ENCODE data around the gene SYNM. TPM values are rescaled to one million over a fixed set of nuclear protein-coding genes. Genes with fewer than 3 reads are reported as not detected.

The SYNM gene
- total and polyA plus RNA-seq, 2 experiments from 2014 or later, result 9.7 to 13.8 TPM

DNA sequence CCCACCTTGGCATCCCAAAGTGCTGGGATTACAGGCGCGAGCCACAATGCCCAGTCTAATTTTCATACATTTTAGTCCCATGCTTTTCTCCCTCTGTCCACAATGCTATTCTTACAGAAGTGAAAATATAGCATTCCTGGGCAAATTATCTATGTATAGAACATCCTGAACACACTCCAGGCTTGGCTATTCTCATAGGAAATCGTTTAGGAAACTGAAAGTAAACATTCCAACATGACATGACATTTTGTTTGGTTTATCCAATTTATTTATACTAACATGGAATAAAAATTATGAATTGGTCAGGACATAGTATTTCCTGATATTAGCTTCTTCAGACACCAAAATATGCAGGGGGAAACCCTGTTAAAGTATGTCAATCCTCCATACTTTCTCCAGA lies 52.6 kb downstream of the SYNM start:
- Histone ChIP-seq H4K20me1 (ENCODE audit: insufficient read depth, poor library complexity, severe bottlenecking) (no peaks in the 10 kb centered on the region), H3K27ac (no peak overlapping the region), H3K4me2 (no peak overlapping the region), H3K9me3 (ENCODE audit: low read depth) (no peaks in the 10 kb centered on the region), H3K4me3 (no peak overlapping the region), H3K36me3 (replicated peaks; ENCODE audit: insufficient read depth, low read depth) (no peaks in the 10 kb centered on the region), H3K4me1 (ENCODE audit: insufficient read depth) (peaks cover 7% of the 10 kb centered on the region), H3K9me2 (replicated peaks; ENCODE audit: insufficient read depth) (no peaks in the 10 kb centered on the region), H3K79me2 (peaks cover 4% of the 10 kb centered on the region), H2AFZ (no peak overlapping the region), H3K27me3 (no peaks in the 10 kb centered on the region)
- TF ChIP-seq EZH2phosphoT487 (IDR thresholded peaks at IDR 0.05; ENCODE audit: low read depth, severe bottlenecking, unreplicated experiment) (no peak), EZH2 (IDR thresholded peaks at IDR 0.05; ENCODE audit: borderline replicate concordance) (no peak)
- TF ChIP-seq, protein P1, sequence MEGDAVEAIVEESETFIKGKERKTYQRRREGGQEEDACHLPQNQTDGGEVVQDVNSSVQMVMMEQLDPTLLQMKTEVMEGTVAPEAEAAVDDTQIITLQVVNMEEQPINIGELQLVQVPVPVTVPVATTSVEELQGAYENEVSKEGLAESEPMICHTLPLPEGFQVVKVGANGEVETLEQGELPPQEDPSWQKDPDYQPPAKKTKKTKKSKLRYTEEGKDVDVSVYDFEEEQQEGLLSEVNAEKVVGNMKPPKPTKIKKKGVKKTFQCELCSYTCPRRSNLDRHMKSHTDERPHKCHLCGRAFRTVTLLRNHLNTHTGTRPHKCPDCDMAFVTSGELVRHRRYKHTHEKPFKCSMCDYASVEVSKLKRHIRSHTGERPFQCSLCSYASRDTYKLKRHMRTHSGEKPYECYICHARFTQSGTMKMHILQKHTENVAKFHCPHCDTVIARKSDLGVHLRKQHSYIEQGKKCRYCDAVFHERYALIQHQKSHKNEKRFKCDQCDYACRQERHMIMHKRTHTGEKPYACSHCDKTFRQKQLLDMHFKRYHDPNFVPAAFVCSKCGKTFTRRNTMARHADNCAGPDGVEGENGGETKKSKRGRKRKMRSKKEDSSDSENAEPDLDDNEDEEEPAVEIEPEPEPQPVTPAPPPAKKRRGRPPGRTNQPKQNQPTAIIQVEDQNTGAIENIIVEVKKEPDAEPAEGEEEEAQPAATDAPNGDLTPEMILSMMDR (IDR thresholded peaks at IDR 0.05; ENCODE audit: poor library complexity), result no peak
- WGBS (ENCODE audit: low lambda C conversion rate, missing lambda C conversion rate), result 76% methylated on average over 3 of the region's 3 CpGs
- DNase-seq (ENCODE audit: low spot score), result no peak

DNA sequence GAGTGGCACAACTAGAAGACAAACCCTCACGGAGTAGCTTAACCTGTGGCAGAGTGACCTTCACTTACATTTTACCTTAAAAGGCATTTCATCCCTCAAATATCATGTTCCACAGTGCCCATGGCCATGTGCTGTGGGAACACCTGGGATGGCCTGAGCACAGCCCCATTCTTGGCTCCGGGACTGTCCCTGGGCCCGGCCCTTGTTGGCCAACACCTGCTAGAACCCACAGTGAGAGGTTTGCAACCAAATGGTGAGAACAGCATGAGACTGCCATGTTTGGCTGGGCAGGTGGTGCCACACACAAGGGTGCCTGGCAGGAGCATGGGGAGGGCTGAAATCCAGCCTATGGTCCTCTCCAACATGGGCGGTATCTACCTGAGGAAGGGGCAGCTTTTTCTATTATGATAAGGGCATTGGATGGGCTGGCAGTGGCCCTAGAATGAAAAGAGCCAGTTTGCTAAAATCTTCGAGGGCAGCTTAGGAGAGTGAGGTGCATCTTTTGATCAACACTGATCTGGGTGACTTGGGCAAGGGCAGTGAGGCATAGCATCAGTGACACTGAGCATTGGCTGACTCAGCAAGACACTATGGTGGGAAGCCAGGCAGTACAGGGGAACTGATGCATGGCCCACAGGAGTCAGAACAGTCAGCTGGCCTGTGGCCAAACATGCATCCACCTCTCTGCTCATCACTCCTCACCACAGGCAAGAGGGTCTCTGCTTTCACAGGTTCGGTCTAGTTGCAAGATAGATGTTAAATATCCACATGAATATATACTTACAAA lies 53.9 kb downstream of the SYNM start:
- Histone ChIP-seq H3K9me2 (replicated peaks; ENCODE audit: insufficient read depth) (no peaks in the 10 kb centered on the region), H3K36me3 (replicated peaks; ENCODE audit: insufficient read depth, low read depth) (no peaks in the 10 kb centered on the region), H2AFZ (no peak overlapping the region), H3K4me1 (ENCODE audit: insufficient read depth) (peaks cover 7% of the 10 kb centered on the region), H3K27me3 (no peaks in the 10 kb centered on the region), H3K79me2 (peaks cover 4% of the 10 kb centered on the region), H3K4me2 (no peak overlapping the region), H3K9me3 (ENCODE audit: low read depth) (no peaks in the 10 kb centered on the region), H3K27ac (no peak overlapping the region), H4K20me1 (ENCODE audit: insufficient read depth, poor library complexity, severe bottlenecking) (no peaks in the 10 kb centered on the region), H3K4me3 (no peak overlapping the region)
- 97% methylated on average over 6 of the region's 6 CpGs for WGBS (ENCODE audit: low lambda C conversion rate, missing lambda C conversion rate)
- TF ChIP-seq, protein P1 (IDR thresholded peaks at IDR 0.05; ENCODE audit: poor library complexity), result no peak
- TF ChIP-seq EZH2 (IDR thresholded peaks at IDR 0.05; ENCODE audit: borderline replicate concordance) (no peak), EZH2phosphoT487 (IDR thresholded peaks at IDR 0.05; ENCODE audit: low read depth, severe bottlenecking, unreplicated experiment) (no peak)
- no peak for DNase-seq (ENCODE audit: low spot score)

DNA sequence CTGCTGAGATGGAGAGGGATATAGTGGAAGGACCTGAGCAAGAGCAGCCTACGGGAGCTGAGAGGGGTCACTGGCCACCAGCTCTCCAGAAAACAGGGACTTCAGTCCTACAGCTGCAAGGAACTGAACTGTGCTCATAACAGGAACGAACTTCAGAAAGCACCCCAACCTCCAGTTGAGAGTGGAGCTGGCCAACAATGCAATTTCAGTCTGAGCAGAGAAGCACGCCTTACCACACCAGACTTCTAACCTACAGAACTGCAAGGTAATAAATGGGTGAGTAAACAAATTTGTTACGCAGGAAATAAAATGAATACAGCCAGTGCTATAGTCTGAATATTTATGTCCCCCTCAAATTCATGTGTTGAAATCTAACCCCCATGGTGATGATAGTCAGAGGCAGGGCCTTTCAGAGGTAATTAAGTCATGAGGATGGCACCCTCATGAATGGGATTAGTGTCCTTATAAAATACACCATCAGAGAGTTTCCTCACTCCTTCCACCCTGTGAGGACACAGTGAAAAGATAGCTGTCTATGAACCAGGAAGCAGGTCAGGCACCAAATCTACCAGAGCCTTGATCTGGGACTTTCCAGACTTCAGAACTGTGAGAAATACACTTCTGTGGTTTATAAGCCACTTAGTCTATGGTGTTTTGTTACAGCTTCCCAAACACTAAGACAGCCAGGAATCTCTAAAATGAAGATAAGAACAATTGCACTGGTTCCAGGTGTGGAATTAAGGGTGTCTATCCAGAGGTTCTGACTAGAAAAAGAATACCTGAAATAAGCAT lies 58.6 kb downstream of the SYNM start:
- Histone ChIP-seq H2AFZ (no peak overlapping the region), H3K9me2 (replicated peaks; ENCODE audit: insufficient read depth) (no peaks in the 10 kb centered on the region), H3K27me3 (no peaks in the 10 kb centered on the region), H3K4me3 (no peak overlapping the region), H3K36me3 (replicated peaks; ENCODE audit: insufficient read depth, low read depth) (no peaks in the 10 kb centered on the region), H3K4me1 (ENCODE audit: insufficient read depth) (no peaks in the 10 kb centered on the region), H3K4me2 (no peak overlapping the region), H4K20me1 (ENCODE audit: insufficient read depth, poor library complexity, severe bottlenecking) (no peaks in the 10 kb centered on the region), H3K27ac (no peak overlapping the region), H3K79me2 (no peaks in the 10 kb centered on the region), H3K9me3 (ENCODE audit: low read depth) (no peaks in the 10 kb centered on the region)
- TF ChIP-seq, protein P1 (IDR thresholded peaks at IDR 0.05; ENCODE audit: poor library complexity), result no peak
- no peak for DNase-seq (ENCODE audit: low spot score)
- 97% methylated on average over 4 of the region's 4 CpGs for WGBS (ENCODE audit: low lambda C conversion rate, missing lambda C conversion rate)

Data from hepatocyte (in vitro differentiated cells).